Kidney (tissue), 14 donors: Measurements from ENCODE around the gene NUDT3. TPM values are rescaled to one million over a fixed set of nuclear protein-coding genes. Genes with fewer than 3 reads are reported as not detected.

Experiments
- DNase-seq, 5 donors: peaks; one replicate each; pipeline ENCODE4 v3.0.0-alpha.2; 2013 to 2020
- FAIRE-seq: peaks from 2 replicates; lab custom pipeline; 2012; peaks lifted over from hg19 to GRCh38; lab: Jason Lieb, UNC
- H3K27ac ChIP-seq, 2 donors: one replicate each; pipeline ENCODE4 v1.7.0; 2013; ENCODE audit warnings: low read depth in 2 of 2, low read length in 2 of 2, inconsistent platforms in 1 of 2
- H3K27me3 ChIP-seq: one replicate; pipeline ENCODE4 v1.7.1; 2013; ENCODE audit warnings: low read length, inconsistent platforms; ENCODE audit not compliant: control insufficient read depth, insufficient read depth
- H3K36me3 ChIP-seq, 3 donors: one replicate each; pipeline versions ENCODE4 v1.7.0 to v1.7.1; 2013; ENCODE audit warnings: low read length in 3 of 3, control low read depth in 1 of 3, inconsistent platforms in 1 of 3; ENCODE audit not compliant: insufficient read depth in 3 of 3, control insufficient read depth in 2 of 3
- H3K4me1 ChIP-seq, 3 donors: one replicate each; pipeline versions ENCODE4 v1.7.0 to v1.7.1; 2013; ENCODE audit warnings: low read length in 3 of 3, inconsistent platforms in 1 of 3, low read depth in 1 of 3; ENCODE audit not compliant: control insufficient read depth in 2 of 3, insufficient read depth in 2 of 3
- H3K4me3 ChIP-seq, 3 donors: one replicate each; pipeline versions ENCODE4 v1.7.0 to v1.8.1; 2013; ENCODE audit warnings: low read length in 3 of 3, control low read depth in 1 of 3, inconsistent platforms in 1 of 3
- H3K9ac ChIP-seq, 3 donors: one replicate each; pipeline versions ENCODE4 v1.7.0 to v1.7.1; 2013; ENCODE audit warnings: low read length in 3 of 3, control low read depth in 1 of 3, inconsistent platforms in 1 of 3
- H3K9me3 ChIP-seq, 3 donors: one replicate each; pipeline versions ENCODE4 v1.7.0 to v1.7.1; 2013; ENCODE audit warnings: low read length in 3 of 3, control low read depth in 1 of 3, inconsistent platforms in 1 of 3; ENCODE audit not compliant: control insufficient read depth in 2 of 3, insufficient read depth in 1 of 3
- CTCF ChIP-seq: IDR thresholded peaks from 3 replicates; pipeline ENCODE4 v1.5.1; 2012; ENCODE audit warnings: mild to moderate bottlenecking, moderate library complexity, borderline replicate concordance; ENCODE audit not compliant: insufficient read depth; ENCODE audit errors: extremely low read depth
- intact Hi-C: fragments of 100-400 bp; cut with DNase I; formaldehyde crosslinking; loops from one replicate; pipeline ENCODE4 v1.11.1; 2022
- polyA plus RNA-seq: library from polyadenylated mRNA; stranded (reverse); fragments of 350-450 nt; fragmentation: Illumina TruSeq; extraction: RNeasy Lipid Tissue Mini Kit (QIAGEN cat#74804); gene quantifications from one replicate; pipeline ENCODE4 v1.2.3, GENCODE V29; 2014; ENCODE audit warnings: low read depth, low replicate concordance; ENCODE audit not compliant: insufficient read depth
- total RNA-seq: library from RNA; stranded (reverse); fragmentation: NEBNext Ultra II Directional; extraction: Animal tissue kit (Norgen Biotek cat#: 25700); gene quantifications from one replicate; pipeline ENCODE4 v1.2.1, GENCODE V29; 2021
- donor health status: control.
- donor health status: control.
- donor health status: control.
- donor health status: control.
- donor health status: control.
- donor health status: DM: yes; HTN: yes; CAD: no.
- donor health status: Normal renal cell carcinoma (clear cell type).

Gene NUDT3
- total and polyA plus RNA-seq, 2 donors from 2014 or later: 17.7 to 53.8 TPM

DNA sequence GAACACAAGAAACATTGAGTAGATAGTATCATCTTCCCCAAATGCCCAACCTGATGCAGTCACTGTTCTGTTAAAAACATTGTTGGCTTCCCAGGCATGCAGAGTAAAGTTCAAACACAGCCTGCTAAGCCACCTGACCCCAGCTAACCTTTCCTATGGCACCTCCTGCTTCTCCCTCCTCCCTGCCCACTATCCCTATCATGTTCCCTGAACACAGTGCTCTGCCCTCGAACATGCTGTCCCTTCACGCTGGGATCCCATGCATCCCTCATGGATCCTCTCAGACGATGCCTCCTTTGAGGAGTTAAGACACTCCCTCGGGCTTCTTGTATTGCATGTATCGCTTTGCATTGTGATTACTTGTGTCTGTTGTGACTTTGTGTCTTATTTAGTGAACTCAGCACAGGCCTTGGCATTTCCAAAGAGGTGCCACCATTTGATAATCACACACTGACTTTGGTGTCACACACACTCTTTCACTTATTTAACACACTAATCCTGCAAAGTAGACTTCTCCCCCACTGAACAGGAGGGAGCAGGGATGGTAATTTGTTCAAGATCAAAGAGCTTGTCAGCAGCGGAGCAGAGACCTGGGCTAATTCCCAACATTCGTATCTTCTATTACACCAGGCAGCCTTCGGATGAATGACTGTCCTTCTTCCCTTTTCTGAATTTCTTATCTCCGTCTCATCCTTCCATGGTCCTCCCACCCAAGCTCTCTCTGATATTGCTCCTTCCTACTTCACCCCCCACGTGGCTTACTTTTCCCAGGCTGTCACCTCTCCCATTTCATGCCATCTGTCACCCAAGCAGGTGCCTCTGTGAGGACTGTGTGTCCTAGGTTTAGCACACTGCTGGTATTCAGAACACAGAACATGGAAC lies 115.3 kb downstream of the NUDT3 start:
- Histone ChIP-seq H3K4me1 (peaks cover 0 to 9% (median 0%) of the 10 kb centered on the region in 3 donors), H3K4me3 (no peak overlapping the region), H3K27ac (no peak overlapping the region), H3K9ac (no peak overlapping the region), H3K9me3 (no peaks in the 10 kb centered on the region), H3K27me3 (no peaks in the 10 kb centered on the region), H3K36me3 (no peaks in the 10 kb centered on the region)
- no peak for TF ChIP-seq CTCF
- FAIRE-seq (no peak), DNase-seq (peak in 3 of 5 donors; percentile 38 to 56 (median 55))
- intact Hi-C loops: no loop called here

DNA sequence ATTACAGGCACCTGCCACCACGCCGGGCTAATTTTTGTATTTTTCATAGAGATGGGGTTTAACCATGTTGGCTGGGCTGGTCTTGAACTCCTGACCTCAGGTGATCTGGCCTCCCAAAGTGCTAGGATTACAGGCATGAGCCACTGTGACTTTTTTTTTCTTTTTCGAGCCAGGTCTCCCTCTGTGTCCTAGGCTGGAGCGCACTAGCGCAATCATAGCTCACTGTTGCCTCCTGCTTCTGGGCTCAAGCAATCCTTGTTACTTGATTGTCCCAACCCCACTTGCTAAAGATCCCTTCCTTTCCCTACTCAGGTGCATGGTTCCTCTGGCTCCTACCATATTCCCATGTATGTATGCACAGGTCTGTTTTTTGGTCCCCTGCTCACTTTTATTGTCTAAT lies 116.3 kb downstream of the NUDT3 start:
- peaks cover 0 to 10% (median 0%) of the 10 kb centered on the region in 3 donors for H3K4me1 ChIP-seq
- no peaks in the 10 kb centered on the region for H3K9me3 ChIP-seq
- TF ChIP-seq CTCF: no peak
- no peak overlapping the region for H3K27ac ChIP-seq
- intact Hi-C loops: no loop called here
- no peaks in the 10 kb centered on the region for H3K27me3 ChIP-seq
- H3K9ac ChIP-seq: no peak overlapping the region
- FAIRE-seq (no peak), DNase-seq (no peak)
- no peak overlapping the region for H3K4me3 ChIP-seq
- no peaks in the 10 kb centered on the region for H3K36me3 ChIP-seq

DNA sequence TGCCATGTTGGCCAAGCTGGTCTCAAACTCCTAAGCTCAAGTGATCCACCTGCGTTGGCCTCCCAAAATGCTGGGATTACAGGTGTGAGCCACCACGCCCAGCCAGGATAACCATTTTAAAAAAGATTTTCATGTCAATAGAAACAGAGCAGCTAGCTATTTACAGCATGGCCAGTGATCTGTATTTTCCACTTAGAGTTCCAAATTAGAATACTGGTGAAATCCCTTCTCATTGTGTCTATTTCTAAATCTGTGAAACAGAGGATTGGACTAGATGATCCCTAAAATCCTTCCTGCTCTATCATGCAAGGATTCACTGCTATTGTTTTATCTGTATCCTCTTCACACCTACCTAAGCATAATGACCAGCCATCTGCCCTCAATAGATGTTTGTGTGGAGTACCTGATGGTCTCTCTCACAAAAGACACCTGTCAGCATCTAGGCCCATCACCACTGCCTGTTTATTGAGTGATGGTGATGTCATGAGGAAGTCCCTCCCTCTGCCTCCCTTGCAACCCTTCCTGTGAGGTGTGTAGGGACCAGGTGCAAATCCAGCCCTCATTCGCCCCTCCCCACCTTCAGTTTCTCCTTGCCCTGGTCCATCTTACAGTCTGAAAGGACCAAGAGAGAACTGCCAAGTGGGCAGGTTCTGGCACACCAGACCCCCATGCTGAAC lies 117.2 kb downstream of the NUDT3 start:
- Histone ChIP-seq H3K4me3 (no peak overlapping the region), H3K27me3 (no peaks in the 10 kb centered on the region), H3K36me3 (no peaks in the 10 kb centered on the region), H3K9me3 (no peaks in the 10 kb centered on the region), H3K27ac (no peak overlapping the region), H3K4me1 (peaks cover 0 to 10% (median 0%) of the 10 kb centered on the region in 3 donors), H3K9ac (no peak overlapping the region)
- FAIRE-seq: no peak
- DNase-seq: no peak
- intact Hi-C loops: no loop called here
- TF ChIP-seq CTCF: no peak
